ENCODE measurements around the gene FBXL17. TPM values are rescaled to one million over a fixed set of nuclear protein-coding genes. Genes with fewer than 3 reads are reported as not detected.

FBXL17 gene
- total RNA-seq = 5.2 and 7.7 TPM in 2 replicates

GRCh38 chr5:108381954-108382783, at the start of gene FBXL17:
Gene FBXL17 (minus strand): TSS chr5:108382098.

Data from airway epithelial cell (primary cell).